Stomach (tissue), 9 donors: ENCODE measurements around the gene TMEM120A. TPM values are rescaled to one million over a fixed set of nuclear protein-coding genes. Genes with fewer than 3 reads are reported as not detected.

ENCODE experiments used
- DNase-seq, 2 donors: peaks; one replicate each; pipeline versions ENCODE4 v3.0.0 to v3.0.0-alpha.2; 2013 to 2019
- H3K27ac ChIP-seq, 5 donors: fragments of 200-600 bp in 4 of 5; sonication (generic) in 4 of 5; one replicate each; pipeline ENCODE4 v1.5.1; 2013 to 2019; ENCODE audit warnings: mild to moderate bottlenecking in 1 of 5, moderate library complexity in 1 of 5
- H3K27me3 ChIP-seq, 3 donors: fragments of 200-600 bp; sonication (generic); one replicate each; pipeline ENCODE4 v1.5.1; 2017 to 2019; ENCODE audit warnings: mixed run types in 1 of 3
- H3K36me3 ChIP-seq, 4 donors: fragments of 200-600 bp; sonication (generic); 1 replicate in 3 of 4; 2 replicates in 1 of 4; pipeline ENCODE4 v1.5.1; 2016 to 2019
- H3K4me1 ChIP-seq, 4 donors: fragments of 200-600 bp; sonication (generic); one replicate each; pipeline ENCODE4 v1.5.1; 2016 to 2019
- H3K4me3 ChIP-seq, 4 donors: fragments of 200-600 bp; sonication (generic) in 3 of 4; one replicate each; pipeline ENCODE4 v1.5.1; 2016 to 2019; ENCODE audit warnings: mild to moderate bottlenecking in 1 of 4
- H3K9me3 ChIP-seq, 4 donors: fragments of 200-600 bp; sonication (generic); one replicate each; pipeline ENCODE4 v1.5.1; 2016 to 2019
- CTCF ChIP-seq, 7 experiments: fragments of 450-650 bp in 4 of 7; fragments of 200-600 bp in 3 of 7; sonication (generic) in 3 of 7; IDR thresholded peaks; one replicate each; pipeline ENCODE4 v1.5.1; 2016 to 2019; ENCODE audit warnings: antibody characterized with exemption in 7 of 7, control low read depth in 2 of 7, mild to moderate bottlenecking in 1 of 7
- EP300 ChIP-seq: sonication (generic); formaldehyde crosslinking; IDR thresholded peaks from one replicate; pipeline ENCODE4 v1.6.1; 2017; ENCODE audit warnings: antibody characterized with exemption
- POLR2A ChIP-seq, 4 donors: fragments of 450-650 bp; IDR thresholded peaks; one replicate each; pipeline ENCODE4 v1.6.1; 2016; ENCODE audit warnings: antibody characterized with exemption in 4 of 4, control low read depth in 2 of 4, mild to moderate bottlenecking in 1 of 4, moderate library complexity in 1 of 4
- POLR2AphosphoS5 ChIP-seq, 3 donors: sonication (generic); formaldehyde crosslinking; IDR thresholded peaks; one replicate each; pipeline ENCODE4 v1.6.1; 2016; ENCODE audit warnings: antibody characterized with exemption in 3 of 3
- WGBS, 5 donors: extraction: QIAGEN DNeasy Blood & Tissue Kit in 3 of 5; methylation state at CpG; one replicate each; pipeline versions ENCODE4 v1.1.5 to v1.1.7; 2013 to 2018; 5-methylcytosine and 5-hydroxymethylcytosine counted together
- intact Hi-C: fragments of 100-400 bp; cut with DNase I; formaldehyde crosslinking; loops from one replicate; pipeline ENCODE4 v1.15.1; 2023; ENCODE audit warnings: low total_unique reads
- polyA plus RNA-seq, 3 donors: library from polyadenylated mRNA; stranded (reverse); fragments of 200-250 nt; gene quantifications; one replicate each; pipeline ENCODE4 v1.2.3, GENCODE V29; 2013
- small RNA-seq, 4 donors: library from RNA; depleted of rRNA; stranded (forward); fragments of <200 nt; gene quantifications; one replicate each; pipeline ENCODE3, GENCODE V24; 2016
- total RNA-seq, 5 donors: library from RNA; depleted of rRNA; stranded (reverse); fragments of >200 nt; gene quantifications; one replicate each; pipeline versions ENCODE4 v1.1.0 to v1.2.3, GENCODE V29; 2014 to 2016
- donor health status: healthy with polysubstance abuse.
- donor health status: Bipolar disorder and iron deficiency.
- donor health status: healthy.

TMEM120A gene
- total and polyA plus RNA-seq, 8 donors = 4.1 to 78.6 (median 43.1) TPM

GRCh38 chr7:75938921-75939320 is 55.5 kb downstream of the TMEM120A start:
- WGBS, 5 donors = 84 to 89% (median 88%) methylated on average over 6 of the region's 6 CpGs
- no peak for TF ChIP-seq CTCF (IDR thresholded peaks at IDR 0.05)
- no peak for TF ChIP-seq POLR2A (IDR thresholded peaks at IDR 0.05)
- no peak for TF ChIP-seq EP300
- no peak for TF ChIP-seq POLR2AphosphoS5 (IDR thresholded peaks at IDR 0.05)
- intact Hi-C loops = no loop called here
- H3K27me3 ChIP-seq = no peaks in the 10 kb centered on the region
- peaks cover 0 to 9% (median 4%) of the 10 kb centered on the region in 4 donors for H3K36me3 ChIP-seq
- no peaks in the 10 kb centered on the region for H3K9me3 ChIP-seq
- H3K27ac ChIP-seq = no peak overlapping the region
- DNase-seq = no peak
- peaks cover 5 to 26% (median 10%) of the 10 kb centered on the region in 4 donors for H3K4me1 ChIP-seq
- H3K4me3 ChIP-seq = no peak overlapping the region

- no peaks in the 10 kb centered on the region for H3K27me3 ChIP-seq
- H3K4me1 ChIP-seq = peaks cover 0 to 25% (median 10%) of the 10 kb centered on the region in 4 donors
- no peaks in the 10 kb centered on the region for H3K9me3 ChIP-seq
- TF ChIP-seq EP300 (peak; percentile 53), CTCF (IDR thresholded peaks at IDR 0.05) (no peak), POLR2AphosphoS5 (IDR thresholded peaks at IDR 0.05) (peak in 2 of 3 donors; percentile 30 to 47)
- H3K36me3 ChIP-seq = peaks cover 0 to 9% (median 4%) of the 10 kb centered on the region in 4 donors
- 70 to 86% (median 80%) methylated on average over 15 of the region's 15 CpGs for WGBS, 5 donors
- intact Hi-C loops = no loop called here
- H3K27ac ChIP-seq = peak overlapping the region in 1 of 5 donors; percentile 65
- peak in 1 of 2 donors; percentile 70 for DNase-seq
- H3K4me3 ChIP-seq = no peak overlapping the region
Measured at GRCh38 chr7:75937958-75938786, 56.2 kb downstream of the TMEM120A start.

Small RNAs within 50 kb of the gene (small RNA-seq; reads per million reads assigned to genes)
- gene SNORA14A = 0.75 to 5.1 (median 3.8) reads per million in 4 donors

Other genes starting within 250 kb of the TMEM120A start
- gene CCL26, start 222.4 kb downstream of the TMEM120A start, total RNA-seq = not detected
- gene CCL26, start 222.4 kb downstream of the TMEM120A start, polyA plus RNA-seq = 1 to 10 TPM in 1 of 3 donors, under 1 TPM in 1, not detected in 1; 0.65 to 1.6 TPM
- gene CCL24, start 180.8 kb downstream of the TMEM120A start, total RNA-seq = 1 to 10 TPM in 2 of 5 donors, not detected in 3; 2.9 to 9.1 TPM
- 1 to 10 TPM in 2 of 3 donors, not detected in 1; 2.1 to 4.6 TPM for gene CCL24, start 180.8 kb downstream of the TMEM120A start, polyA plus RNA-seq
- 10 to 100 TPM; 15.8 to 95.9 (median 25.0) TPM for gene RHBDD2, start 115.6 kb downstream of the TMEM120A start, total RNA-seq
- 10 to 100 TPM; 43.9 to 50.4 (median 47.0) TPM for gene RHBDD2, start 115.6 kb downstream of the TMEM120A start, polyA plus RNA-seq
- gene POR, start 79.4 kb downstream of the TMEM120A start, total RNA-seq = 100 to 1,000 TPM in 1 of 5 donors, 10 to 100 TPM in 4; 36.2 to 304 (median 78.0) TPM
- 10 to 100 TPM; 30.4 to 88.6 (median 42.0) TPM for gene POR, start 79.4 kb downstream of the TMEM120A start, polyA plus RNA-seq
- gene STYXL1, start 53.4 kb upstream of the TMEM120A start, total RNA-seq = 10 to 100 TPM; 12.3 to 58.1 (median 17.8) TPM
- 10 to 100 TPM; 37.0 to 57.4 (median 45.4) TPM for gene STYXL1, start 53.4 kb upstream of the TMEM120A start, polyA plus RNA-seq
- 100 to 1,000 TPM in 2 of 5 donors, 10 to 100 TPM in 3; 41.1 to 227 (median 71.9) TPM for gene MDH2, start 53.5 kb upstream of the TMEM120A start, total RNA-seq
- 100 to 1,000 TPM in 1 of 3 donors, 10 to 100 TPM in 2; 81.5 to 107 (median 89.2) TPM for gene MDH2, start 53.5 kb upstream of the TMEM120A start, polyA plus RNA-seq
- 1 to 10 TPM in 2 of 5 donors, under 1 TPM in 1, not detected in 2; 0.37 to 6.4 (median 5.1) TPM for gene SRRM3, start 207.3 kb upstream of the TMEM120A start, total RNA-seq
- 1 to 10 TPM; 3.8 to 5.6 (median 5.5) TPM for gene SRRM3, start 207.3 kb upstream of the TMEM120A start, polyA plus RNA-seq